Prostate gland (tissue), 2 donors: ENCODE data around the gene SNAI1. TPM values are rescaled to one million over a fixed set of nuclear protein-coding genes. Genes with fewer than 3 reads are reported as not detected.

Experiments
- DNase-seq: peaks from one replicate; pipeline ENCODE4 v3.0.0-alpha.2; 2019; ENCODE audit warnings: low spot score
- H3K27ac ChIP-seq, 2 donors: fragments of 200-600 bp; sonication (generic); 2 replicates each; pipeline ENCODE4 v1.5.1; 2017 to 2019
- H3K27me3 ChIP-seq: fragments of 200-600 bp; sonication (generic); replicated peaks from 2 replicates; pipeline ENCODE4 v1.5.1; 2019; ENCODE audit not compliant: insufficient read depth
- H3K36me3 ChIP-seq, 2 donors: fragments of 200-600 bp; sonication (generic); 1 replicate in 1 of 2; 2 replicates in 1 of 2; pipeline versions ENCODE4 v1.5.1 to v1.8.1; 2017 to 2019
- H3K4me1 ChIP-seq: fragments of 200-600 bp; sonication (generic); replicated peaks from 2 replicates; pipeline ENCODE4 v1.5.1; 2019
- H3K4me3 ChIP-seq, 2 donors: fragments of 200-600 bp; sonication (generic); 2 replicates each; pipeline ENCODE4 v1.5.1; 2017 to 2019
- H3K9me3 ChIP-seq: fragments of 200-600 bp; sonication (generic); 2 replicates; pipeline ENCODE4 v1.5.1; 2017
- CTCF ChIP-seq, 4 experiments: fragments of 200-600 bp in 2 of 4; fragments of 450-650 bp in 2 of 4; sonication (generic) in 2 of 4; IDR thresholded peaks; 1 replicate in 3 of 4; 2 replicates in 1 of 4; pipeline ENCODE4 v1.5.1; 2016 to 2019; ENCODE audit warnings: antibody characterized with exemption in 4 of 4, mild to moderate bottlenecking in 2 of 4, moderate library complexity in 2 of 4
- POLR2A ChIP-seq: fragments of 450-650 bp; IDR thresholded peaks from one replicate; pipeline ENCODE4 v1.6.1; 2016; ENCODE audit warnings: antibody characterized with exemption, mild to moderate bottlenecking
- POLR2AphosphoS5 ChIP-seq: sonication (generic); formaldehyde crosslinking; IDR thresholded peaks from one replicate; pipeline ENCODE4 v1.6.1; 2017; ENCODE audit warnings: antibody characterized with exemption
- WGBS: methylation state at CpG from one replicate; pipeline ENCODE4 v1.1.5; 2018; 5-methylcytosine and 5-hydroxymethylcytosine counted together
- intact Hi-C: fragments of 100-400 bp; cut with DNase I; formaldehyde crosslinking; loops from one replicate; pipeline ENCODE4 v1.14.2; 2022
- total RNA-seq, 2 donors: library from RNA; depleted of rRNA; stranded (reverse); fragments of >200 nt; gene quantifications; one replicate each; pipeline ENCODE4 v1.1.0, GENCODE V29; 2016

The SNAI1 gene
- total RNA-seq, 2 donors from 2014 or later, result 1.0 to 7.4 TPM

- Histone ChIP-seq H3K27me3 (no peaks in the 10 kb centered on the region), H3K4me1 (no peaks in the 10 kb centered on the region), H3K36me3 (no peaks in the 10 kb centered on the region), H3K27ac (no peak overlapping the region), H3K4me3 (no peak overlapping the region), H3K9me3 (no peaks in the 10 kb centered on the region)
- intact Hi-C loops, result no loop called here
- WGBS, result 80% methylated on average over 5 of the region's 5 CpGs
- TF ChIP-seq POLR2A (no peak), POLR2AphosphoS5 (no peak), CTCF (IDR thresholded peaks at IDR 0.05) (no peak)
- no peak for DNase-seq
These were observed 17.6 kb upstream of the SNAI1 start for GRCh38 chr20:49964964-49965780.

- Histone ChIP-seq H3K27me3 (no peaks in the 10 kb centered on the region), H3K36me3 (no peaks in the 10 kb centered on the region), H3K9me3 (no peaks in the 10 kb centered on the region), H3K4me3 (no peak overlapping the region), H3K4me1 (no peaks in the 10 kb centered on the region), H3K27ac (no peak overlapping the region)
- DNase-seq, result no peak
- no peak for TF ChIP-seq CTCF (IDR thresholded peaks at IDR 0.05)
- no peak for TF ChIP-seq POLR2AphosphoS5
- TF ChIP-seq POLR2A, result no peak
- 81% methylated on average over 9 of the region's 9 CpGs for WGBS
- intact Hi-C loops, result no loop called here
These were observed 16.9 kb upstream of the SNAI1 start for GRCh38 chr20:49965781-49966305.

GRCh38 chr20:49966861-49967260 lies 15.9 kb upstream of the SNAI1 start:
- H3K4me3 ChIP-seq, result no peak overlapping the region
- H3K27ac ChIP-seq, result no peak overlapping the region
- TF ChIP-seq CTCF (IDR thresholded peaks at IDR 0.05) (no peak), POLR2A (no peak), POLR2AphosphoS5 (no peak)
- no peaks in the 10 kb centered on the region for H3K36me3 ChIP-seq
- 95% methylated on average over 2 of the region's 2 CpGs for WGBS
- no peaks in the 10 kb centered on the region for H3K27me3 ChIP-seq
- no peaks in the 10 kb centered on the region for H3K9me3 ChIP-seq
- no peaks in the 10 kb centered on the region for H3K4me1 ChIP-seq
- DNase-seq, result no peak
- intact Hi-C loops, result no loop called here

GRCh38 chr20:49969234-49969633 lies 13.5 kb upstream of the SNAI1 start:
- no peaks in the 10 kb centered on the region for H3K4me1 ChIP-seq
- H3K27ac ChIP-seq, result no peak overlapping the region
- 45% methylated on average over 3 of the region's 3 CpGs for WGBS
- no peak for TF ChIP-seq CTCF (IDR thresholded peaks at IDR 0.05)
- no peak for TF ChIP-seq POLR2AphosphoS5
- no peaks in the 10 kb centered on the region for H3K36me3 ChIP-seq
- H3K27me3 ChIP-seq, result no peaks in the 10 kb centered on the region
- no peaks in the 10 kb centered on the region for H3K9me3 ChIP-seq
- intact Hi-C loops, result no loop called here
- H3K4me3 ChIP-seq, result no peak overlapping the region
- no peak for DNase-seq

GRCh38 chr20:49969946-49970345 lies 12.8 kb upstream of the SNAI1 start:
- H3K4me3 ChIP-seq, result no peak overlapping the region
- DNase-seq, result no peak
- WGBS, result 47% methylated on average over 5 of the region's 5 CpGs
- intact Hi-C loops, result no loop called here
- no peak overlapping the region for H3K27ac ChIP-seq
- H3K9me3 ChIP-seq, result no peaks in the 10 kb centered on the region
- H3K36me3 ChIP-seq, result no peaks in the 10 kb centered on the region
- H3K27me3 ChIP-seq, result no peaks in the 10 kb centered on the region
- no peaks in the 10 kb centered on the region for H3K4me1 ChIP-seq
- TF ChIP-seq CTCF (IDR thresholded peaks at IDR 0.05) (no peak), POLR2A (no peak), POLR2AphosphoS5 (no peak)
